ENCODE results near the gene FOXK1.
"Not testable (repeated sequence)": the region's sequence is repeated elsewhere in the genome, so short reads cannot be mapped to it uniquely, and the experiment has no call there.

FOXK1 gene

DNA sequence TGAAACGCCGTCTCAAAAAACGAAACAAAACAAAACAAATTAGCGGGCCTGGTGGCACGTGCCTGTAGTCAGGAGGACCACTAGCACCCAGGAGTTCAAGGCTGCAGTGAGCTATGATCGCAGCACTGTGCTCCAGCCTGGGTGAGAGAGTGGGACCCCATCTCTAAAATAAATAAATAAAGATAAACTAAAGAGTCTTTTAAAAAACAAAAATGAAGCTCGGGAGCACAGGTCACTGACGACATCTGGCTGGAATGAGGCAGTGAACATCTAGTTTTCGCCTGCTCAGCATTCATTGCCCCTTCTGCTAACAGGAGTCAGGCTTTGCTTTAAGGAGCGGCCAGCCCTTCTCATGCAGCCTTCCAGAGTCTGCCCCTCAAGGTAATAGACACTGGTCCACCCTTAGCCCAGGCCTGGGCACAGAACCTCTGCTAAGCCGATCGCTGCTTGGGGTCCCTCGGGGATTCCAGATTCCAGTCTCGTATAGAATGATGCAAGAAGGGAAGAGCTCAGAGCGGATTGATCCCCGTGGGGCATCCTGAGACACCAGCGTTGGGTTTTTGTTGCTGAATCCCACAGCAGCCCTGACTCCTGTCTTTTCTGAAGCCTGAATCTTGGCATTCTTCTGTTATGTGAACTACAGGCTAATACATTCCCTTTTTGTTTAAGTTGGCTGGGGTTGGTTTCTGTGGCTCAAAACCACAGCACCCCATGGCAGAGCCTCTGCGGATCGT is 14.2 kb upstream of the FOXK1 start:
- no peak for DNase-seq (ENCODE audit: low read depth in 2 of 2)

DNA sequence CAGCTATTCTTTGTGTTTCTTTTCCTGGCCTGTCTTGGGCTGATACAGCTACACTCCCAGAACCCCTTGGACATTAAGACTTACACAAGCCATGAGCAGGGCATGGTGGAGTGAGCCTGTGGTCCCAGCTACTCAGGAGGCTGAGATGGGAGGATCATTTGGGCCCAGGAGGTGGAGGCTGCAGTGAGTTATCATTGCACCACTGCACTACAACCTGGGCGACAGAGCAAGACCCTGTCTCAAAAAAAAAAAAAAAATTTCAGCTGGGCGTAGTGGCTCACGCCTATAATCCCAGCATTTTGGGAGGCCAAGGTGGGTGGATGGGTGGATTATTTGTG is 13.6 kb upstream of the FOXK1 start:
- DNase-seq (ENCODE audit: low read depth in 2 of 2): no peak

DNA sequence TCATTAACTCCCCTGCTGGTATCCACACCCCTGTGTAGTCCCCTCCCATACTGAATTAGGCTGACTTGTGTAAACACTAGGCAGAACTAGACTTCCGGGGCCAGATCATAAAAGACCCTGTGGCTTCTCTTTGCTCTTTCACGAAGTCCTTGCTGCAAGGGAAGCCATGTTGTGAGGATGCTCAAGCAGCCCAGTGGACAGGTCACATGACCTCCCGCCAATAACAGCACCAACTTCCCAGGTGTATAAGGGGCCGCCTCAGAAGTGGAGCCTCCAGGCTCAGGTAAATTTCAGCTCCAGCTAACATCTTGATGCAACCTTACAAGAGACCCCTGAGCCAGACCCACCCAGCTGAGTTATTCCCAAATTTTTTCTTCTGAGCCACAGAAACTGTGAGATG is 11.3 kb upstream of the FOXK1 start:
- DNase-seq (ENCODE audit: low read depth in 2 of 2): no peak

DNA sequence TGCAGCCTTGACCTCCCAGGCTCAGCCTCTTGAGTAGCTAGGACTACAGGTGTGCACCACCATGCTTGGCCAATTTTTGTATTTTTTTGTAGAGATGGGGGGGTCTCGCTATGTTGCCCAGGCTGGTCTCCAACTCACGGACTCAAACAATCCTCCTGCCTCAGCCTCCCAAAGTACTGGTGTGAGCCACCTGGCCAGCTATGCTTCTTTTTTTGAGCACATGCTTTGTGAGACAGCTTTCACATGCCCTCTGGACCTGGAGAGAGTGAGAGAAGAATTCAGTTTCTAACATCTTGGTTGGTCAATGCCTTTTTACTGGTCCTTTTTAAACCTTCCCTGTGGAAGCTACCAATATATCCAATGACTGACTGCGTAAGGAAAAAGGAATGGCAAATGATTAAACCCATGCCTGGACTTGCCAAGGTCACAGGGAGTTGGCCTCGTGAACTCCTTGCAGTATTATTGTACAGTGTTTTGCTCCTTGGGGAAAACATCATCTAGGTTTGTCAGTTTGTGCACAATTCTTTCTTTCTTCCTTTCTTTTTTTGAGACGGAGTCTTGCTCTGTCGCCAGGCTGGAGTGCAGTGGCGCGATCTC is 6.2 kb upstream of the FOXK1 start:
- no peak for DNase-seq (ENCODE audit: low read depth in 2 of 2)

DNA sequence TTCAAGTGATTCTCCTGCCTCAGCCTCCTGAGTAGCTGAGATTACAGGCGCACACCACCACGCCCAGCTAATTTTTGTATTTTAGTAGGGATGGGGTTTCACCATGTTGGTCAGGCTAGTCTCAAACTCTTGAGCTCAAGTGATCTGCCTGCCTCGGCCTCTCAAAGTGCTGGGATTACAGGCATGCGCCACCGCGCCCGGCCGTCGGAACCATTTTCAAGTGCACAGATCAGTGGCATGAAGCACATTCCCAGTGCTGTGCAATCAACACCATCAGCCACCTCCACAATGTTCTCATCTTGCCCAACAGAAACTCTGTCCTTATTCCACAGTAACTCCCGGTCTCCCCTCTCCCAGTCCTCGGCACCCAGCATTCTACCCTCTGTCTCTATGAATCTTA is 4.6 kb upstream of the FOXK1 start:
- DNase-seq (ENCODE audit: low read depth in 2 of 2): not testable (repeated sequence)

DNA sequence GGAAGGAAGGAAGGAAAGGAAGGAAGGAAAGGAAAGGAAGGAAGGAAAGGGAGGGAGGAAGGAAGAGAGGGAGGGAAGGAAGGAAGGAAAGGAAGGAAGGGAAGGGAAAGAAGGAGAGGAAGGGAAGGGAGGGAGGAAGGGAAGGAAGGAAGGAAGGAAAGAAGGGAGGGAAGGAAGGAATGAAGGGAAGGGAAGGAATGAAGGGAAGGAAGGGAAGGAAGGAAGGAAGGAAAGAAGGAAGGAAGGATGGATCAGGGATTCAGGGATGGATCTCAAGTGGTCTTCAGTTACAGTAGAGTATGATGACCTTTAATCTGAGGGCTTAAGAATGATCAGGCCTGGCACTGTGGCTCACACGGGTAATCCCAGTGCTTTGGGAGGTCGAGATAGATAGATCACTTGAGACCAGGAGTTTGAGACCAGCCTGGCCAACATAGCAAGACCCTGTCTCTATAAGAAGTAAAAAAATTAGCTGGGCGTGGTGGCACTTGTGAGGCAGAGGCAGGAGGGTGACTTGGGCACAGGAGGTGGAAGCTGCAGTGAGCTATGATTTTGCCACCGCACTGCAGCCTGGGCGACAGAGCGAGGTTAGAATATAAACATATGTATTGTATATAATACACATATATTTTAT is 760 bp upstream of the FOXK1 start:
- DNase-seq (ENCODE audit: low read depth in 2 of 2): no peak

DNA sequence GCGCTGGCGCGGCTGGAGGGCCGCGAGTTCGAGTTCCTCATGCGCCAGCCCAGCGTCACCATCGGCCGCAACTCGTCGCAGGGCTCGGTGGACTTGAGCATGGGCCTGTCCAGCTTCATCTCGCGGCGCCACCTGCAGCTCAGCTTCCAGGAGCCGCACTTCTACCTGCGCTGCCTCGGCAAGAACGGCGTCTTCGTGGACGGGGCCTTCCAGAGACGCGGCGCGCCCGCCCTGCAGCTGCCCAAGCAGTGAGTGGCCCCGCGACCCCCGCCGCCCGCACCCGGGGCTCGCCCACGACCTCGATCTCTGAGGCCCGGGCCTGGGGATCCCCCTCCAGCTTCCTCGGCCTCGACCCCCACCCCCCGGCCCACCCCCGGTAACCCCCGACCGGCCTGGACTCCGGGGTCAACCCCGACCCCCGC is 537 bp downstream of the FOXK1 start:
- no peak for DNase-seq (ENCODE audit: low read depth in 2 of 2)

DNA sequence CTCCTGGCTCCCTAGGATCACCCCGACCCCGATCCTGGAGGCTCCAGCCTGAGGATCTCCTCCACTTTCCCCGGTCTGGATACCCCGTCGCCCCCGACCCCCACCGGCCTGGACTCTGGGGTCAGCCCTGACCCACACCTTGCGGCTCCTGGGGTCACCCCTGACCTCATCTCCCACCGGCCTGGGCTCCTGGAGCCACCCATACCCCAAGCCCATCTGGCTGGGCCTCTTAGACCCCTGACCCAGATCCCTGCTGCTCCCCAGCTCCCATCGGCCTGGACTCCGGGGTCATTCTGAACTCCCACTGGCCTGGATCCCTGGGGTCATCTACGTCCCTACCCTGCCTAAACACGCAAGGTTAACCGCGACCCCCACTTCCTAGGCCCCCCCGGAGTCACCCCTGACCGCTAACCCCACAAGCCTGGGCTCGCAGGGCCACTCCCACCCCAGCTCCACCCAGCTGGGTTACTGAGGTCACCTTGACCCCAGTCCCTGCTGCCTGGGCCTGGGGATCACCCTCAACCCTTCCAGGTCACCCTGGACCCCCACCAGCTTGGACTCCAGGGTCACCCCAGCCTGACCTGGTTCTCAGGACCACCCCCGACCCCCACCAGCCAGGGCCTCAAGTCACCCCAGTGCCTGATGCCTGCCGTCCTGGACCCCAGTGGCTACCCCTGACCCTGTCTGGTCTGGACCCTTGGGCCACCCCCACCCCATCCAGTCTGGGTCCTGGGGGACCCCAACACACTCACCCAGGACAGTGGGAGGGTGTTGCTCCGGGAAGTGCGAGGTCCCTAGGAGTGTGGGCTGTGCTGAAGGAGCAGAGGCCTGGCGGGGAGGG is 1.2 kb downstream of the FOXK1 start:
- DNase-seq (ENCODE audit: low read depth in 2 of 2): no peak

DNA sequence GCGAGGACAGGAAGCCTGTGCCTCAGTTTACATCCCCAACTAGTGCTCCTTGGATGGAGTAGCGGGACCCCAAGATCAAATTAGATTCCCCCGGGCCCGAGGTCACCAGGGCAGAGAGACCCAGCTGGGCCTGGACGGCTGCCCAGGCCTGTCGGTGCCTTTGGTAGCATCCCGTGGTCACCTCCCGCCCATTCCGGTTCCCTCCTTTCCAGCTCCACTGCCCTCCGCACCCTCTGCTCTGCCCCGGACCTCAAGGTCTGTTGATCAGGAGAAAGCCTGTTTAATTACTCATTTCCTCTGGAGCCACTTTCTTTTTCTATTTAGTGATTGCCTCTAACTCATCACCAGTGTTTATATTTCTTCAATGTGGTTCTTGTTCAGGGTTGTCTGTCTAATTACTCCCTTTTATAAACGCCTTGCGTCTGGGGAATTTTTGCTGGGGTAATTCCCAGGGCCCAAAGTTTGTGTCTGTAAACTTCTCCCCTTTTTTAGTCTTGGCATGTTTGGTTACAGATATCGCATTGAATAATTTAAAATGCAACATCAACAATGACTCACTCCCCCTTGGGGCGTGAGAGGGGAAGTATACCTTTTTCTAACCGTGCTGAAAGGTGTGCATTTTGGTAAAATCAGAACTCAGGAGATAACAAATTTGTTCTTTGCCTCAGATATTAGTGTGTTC is 1.9 kb downstream of the FOXK1 start:
- DNase-seq (ENCODE audit: low read depth in 2 of 2): no peak

DNA sequence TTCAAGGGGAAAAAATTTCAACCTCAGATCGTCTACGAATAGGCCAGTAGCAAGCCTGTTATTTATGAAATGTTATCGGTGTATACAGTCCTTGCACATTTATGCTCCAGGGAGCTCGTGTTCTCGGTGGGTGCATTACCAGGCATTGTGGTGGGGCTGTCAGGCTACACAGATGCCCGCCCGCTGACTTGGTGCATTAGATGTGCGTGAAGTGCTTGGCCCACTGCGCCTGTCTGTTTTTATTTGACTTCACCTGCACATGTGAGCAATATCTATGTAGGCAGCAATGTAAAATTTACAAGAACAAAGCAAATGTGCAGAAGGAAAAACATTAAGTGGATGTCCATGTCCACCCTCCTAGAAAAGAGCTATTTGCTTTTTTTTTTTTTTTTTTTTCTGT is 2.8 kb downstream of the FOXK1 start:
- no peak for DNase-seq (ENCODE audit: low read depth in 2 of 2)

DNA sequence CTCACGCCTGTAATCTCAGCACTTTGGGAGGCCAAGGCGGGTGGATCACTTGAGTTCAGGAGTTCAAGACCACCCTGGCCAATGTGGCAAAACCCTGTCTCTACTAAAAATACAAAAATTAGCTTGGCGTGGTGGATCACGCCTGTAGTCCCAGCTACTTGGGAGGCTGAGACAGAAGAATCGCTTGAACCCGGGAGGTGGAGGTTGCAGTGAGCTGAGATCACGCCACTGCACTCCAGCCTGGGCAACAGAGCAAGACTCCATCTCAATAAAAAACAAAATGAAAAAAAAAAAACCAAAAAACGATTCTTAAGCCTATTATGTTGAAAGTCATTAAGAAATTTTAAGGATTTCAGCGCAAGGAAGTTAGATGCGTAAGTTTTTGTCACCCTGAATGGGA is 3.6 kb downstream of the FOXK1 start:
- not testable (repeated sequence) for DNase-seq (ENCODE audit: low read depth in 2 of 2)

DNA sequence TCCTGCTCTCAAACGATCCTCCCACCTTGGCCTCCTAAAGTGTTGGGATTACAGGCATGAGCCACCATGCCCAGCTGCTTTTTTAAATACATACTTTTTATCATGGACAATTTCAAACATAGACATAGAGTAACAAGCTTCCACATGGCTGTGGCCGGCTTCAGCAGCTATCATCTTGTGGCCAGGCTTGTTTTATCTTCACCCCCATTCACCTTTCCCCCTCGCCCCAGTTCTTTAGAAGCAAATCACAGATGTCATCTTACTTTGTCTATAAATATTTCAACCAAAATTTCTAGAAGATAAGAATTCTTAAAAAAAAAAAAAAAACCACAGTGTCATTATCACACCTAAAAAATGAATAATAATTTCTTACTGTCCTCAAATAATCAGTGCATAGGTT is 5.9 kb downstream of the FOXK1 start:
- DNase-seq (ENCODE audit: low read depth in 2 of 2): no peak

DNA sequence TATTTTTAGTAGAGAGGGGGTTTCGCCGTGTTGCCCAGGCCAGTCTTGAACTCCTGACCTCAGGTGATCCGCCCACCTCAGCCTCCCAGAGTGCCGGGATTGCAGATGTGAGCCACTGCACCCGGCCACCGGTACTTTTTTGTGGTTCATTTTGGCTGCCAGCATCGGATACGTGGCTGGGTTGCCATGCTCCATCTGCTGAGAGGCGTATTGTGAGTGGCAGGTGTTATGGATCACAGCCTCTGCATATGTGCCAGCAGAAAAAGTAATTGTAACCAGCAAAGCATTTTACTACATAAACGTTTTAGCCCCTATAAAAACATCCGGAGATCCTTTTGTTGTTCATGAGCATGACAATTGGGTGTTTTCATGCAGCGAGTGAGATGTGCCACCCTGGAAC is 7.1 kb downstream of the FOXK1 start:
- DNase-seq (ENCODE audit: low read depth in 2 of 2): no peak

DNA sequence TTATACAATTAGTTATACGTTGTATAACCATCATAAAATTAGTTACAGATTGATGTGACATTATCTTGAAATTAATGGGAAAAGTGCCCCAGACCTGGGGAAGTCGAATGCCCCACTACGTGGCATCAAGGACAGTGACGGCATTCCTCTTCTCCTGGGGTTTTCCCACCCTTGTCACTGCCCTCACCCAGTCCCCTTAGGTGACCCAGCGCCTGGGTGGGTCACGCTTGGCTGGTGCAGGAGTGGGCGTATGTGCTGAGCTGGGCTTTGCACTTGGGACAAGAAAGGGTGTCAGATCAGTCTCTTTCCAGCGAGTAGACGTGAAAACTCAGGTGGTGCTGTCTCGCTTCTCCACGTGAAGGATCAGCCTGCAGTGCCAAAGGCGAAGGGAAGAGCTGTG is 7.6 kb downstream of the FOXK1 start:
- no peak for DNase-seq (ENCODE audit: low read depth in 2 of 2)

DNA sequence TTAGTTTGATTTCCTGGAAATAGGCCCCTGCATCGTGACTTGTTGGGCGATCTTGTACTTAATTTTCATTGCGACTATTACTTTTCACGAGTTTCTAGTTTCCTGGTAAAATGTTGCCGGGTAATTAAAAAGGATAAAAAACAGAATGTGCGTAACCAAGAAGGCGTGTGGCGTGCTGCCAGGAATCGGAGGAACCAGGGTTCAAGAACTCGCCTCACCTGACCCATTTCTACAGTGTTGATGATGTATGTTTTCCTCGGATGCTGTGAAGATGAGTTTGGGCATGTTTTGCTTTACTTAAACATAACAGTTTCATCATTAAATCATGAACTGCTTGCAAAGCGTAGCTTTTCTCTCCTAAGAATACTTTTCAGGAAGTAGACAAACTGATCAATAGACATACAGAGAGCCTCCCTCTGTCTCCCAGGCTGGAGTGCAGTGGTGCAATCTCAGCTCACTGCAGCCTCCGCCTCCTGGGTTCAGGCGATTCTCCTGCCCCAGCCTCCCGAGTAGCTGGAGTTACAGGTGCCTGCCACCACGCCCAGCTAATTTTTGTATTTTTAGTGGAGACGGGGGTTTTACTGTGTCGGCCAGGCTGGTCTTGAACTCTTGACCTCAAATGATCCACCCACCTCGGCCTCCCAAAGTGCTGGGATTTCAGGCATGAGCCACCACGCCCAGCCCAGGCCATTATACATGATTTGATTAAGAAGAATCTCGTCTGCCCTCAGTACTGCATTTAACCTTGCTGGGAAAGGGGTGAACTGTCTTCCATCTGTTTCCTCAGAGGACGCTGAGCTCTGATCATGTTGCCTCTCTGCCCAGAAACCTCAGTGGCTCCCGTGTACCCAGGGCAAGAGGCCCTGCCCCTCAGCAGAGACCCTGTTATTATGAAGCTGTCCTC is 9.1 kb downstream of the FOXK1 start:
- DNase-seq (ENCODE audit: low read depth in 2 of 2): no peak

DNA sequence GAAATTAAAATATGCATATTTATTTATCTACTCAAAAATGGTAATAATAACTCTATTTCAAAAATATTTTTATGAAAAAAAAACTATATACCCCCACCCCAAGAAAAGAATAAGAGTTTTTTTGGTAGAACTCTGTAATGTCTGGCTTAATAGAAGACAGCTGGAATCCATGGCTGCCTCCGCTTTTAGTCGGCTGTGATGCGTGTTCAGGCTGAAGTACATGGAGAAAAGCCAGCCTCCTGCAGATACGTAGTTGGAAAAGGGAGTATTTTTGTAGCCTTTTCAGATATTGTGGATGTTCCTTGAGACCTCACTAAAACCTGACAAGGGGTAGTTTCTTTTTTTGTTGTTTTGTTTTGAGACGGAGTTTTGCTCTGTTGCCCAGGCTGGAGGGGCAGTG is 10.0 kb downstream of the FOXK1 start:
- DNase-seq (ENCODE audit: low read depth in 2 of 2): no peak

DNA sequence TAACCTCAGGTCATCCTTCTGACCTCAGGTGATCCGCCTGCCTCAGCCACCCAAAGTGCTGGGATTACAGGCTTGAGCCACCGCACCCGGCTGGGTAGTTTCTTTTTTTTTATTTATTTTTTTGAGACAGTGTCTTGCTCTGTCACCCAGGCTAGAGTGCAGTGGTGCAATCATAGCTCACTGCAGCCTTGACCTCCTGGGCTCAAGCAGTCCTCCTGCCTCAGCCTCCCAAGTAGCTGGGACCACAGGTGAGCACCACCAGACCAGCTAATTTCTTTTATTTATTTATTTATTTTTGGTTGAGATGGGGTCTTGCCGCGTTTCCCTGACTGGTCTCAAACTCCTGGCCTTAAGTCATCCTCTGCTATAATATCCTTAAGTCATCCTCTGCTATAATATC is 10.5 kb downstream of the FOXK1 start:
- DNase-seq (ENCODE audit: low read depth in 2 of 2): not testable (repeated sequence)

DNA sequence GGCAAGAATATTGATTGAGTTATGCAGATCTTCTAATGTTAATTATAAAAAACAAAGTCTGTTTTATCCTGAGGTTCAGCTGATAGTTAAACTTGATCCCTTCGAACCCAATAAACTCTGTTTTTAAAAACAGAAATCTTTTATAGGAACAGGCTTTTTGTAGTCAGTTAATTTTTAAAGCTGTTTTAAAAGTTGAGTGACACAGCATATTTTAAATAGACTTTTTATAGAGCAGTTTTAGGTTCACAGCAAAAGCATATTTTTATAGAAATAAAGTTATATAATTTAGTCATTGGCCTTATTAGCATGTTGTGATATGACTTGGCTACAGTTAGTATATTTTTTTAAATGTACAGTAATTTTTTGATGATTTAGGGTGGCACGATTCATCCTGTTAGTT is 11.1 kb downstream of the FOXK1 start:
- no peak for DNase-seq (ENCODE audit: low read depth in 2 of 2)

DNA sequence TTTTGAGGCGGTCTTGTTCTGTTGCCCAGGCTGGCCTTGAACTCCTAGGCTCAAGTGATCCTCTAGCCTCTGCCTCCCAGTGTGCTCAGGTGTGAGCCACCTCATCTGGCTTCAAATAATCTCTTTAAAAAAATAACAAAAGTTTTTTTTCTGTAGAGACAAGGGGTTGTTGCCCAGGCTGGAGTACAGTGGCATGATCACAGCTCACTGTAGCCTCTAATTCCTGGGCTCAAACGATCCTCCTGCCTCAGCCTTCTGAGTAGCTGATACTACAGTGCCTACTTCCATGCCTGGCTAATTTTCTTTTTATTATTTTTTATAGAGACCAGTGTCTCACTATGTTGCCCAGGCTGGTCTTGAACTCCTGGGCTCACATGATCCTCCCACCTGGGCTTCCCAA is 11.7 kb downstream of the FOXK1 start:
- DNase-seq (ENCODE audit: low read depth in 2 of 2): no peak

DNA sequence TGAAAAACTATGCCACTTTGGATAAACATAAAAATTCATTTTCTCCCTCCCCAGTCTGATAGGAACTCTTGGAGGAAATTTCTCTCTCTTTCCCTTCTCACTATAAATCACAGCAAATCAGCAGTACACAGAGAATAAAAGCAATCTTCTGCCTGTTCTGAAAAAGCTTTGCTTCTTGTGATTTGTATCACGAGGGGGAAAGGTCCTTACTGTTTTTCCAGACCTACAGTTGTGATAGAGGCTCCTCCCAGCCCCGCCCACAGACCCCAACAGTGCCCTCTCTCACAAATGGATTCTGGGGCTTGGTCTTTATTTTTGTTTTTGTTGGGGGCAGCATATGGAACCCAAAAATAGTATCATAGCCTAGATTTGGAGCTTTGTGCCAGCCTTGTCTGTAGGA is 12.2 kb downstream of the FOXK1 start:
- no peak for DNase-seq (ENCODE audit: low read depth in 2 of 2)

DNA sequence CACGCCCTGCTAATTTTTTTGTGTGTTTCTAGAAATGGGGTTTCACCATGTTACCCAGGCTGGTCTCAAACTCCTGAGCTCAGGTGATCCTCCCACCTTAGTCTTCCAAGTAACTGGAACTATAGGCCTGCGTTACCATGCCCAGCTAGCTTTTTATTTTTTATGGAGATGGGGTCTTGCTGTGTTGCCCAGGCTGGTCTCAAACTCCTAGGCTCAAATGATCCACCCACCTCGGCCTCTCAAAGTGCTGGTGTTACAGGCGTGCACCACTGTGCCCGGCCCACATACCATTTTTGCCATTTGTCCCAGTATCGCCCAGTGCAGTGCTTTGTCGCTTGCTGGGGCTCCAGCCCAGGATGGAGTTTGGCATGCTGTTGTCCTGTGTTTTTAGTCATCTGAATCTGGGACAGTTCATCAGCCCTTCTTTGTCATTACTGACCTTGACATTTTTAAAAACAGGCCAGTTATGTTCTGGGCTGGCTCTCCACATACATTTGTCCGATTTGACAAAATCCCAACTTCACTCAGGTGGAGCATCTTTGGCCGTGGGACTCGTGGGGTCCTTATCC is 16.7 kb downstream of the FOXK1 start:
- DNase-seq (ENCODE audit: low read depth in 2 of 2): no peak

Data from stimulated activated CD8-positive, alpha-beta memory T cell treated with anti-CD3 and anti-CD28 coated beads, Interleukin-7, amount 100 ng/mL, for 1 hour (primary cell).